Measurements from ENCODE around the gene DGCR2.

DNA sequence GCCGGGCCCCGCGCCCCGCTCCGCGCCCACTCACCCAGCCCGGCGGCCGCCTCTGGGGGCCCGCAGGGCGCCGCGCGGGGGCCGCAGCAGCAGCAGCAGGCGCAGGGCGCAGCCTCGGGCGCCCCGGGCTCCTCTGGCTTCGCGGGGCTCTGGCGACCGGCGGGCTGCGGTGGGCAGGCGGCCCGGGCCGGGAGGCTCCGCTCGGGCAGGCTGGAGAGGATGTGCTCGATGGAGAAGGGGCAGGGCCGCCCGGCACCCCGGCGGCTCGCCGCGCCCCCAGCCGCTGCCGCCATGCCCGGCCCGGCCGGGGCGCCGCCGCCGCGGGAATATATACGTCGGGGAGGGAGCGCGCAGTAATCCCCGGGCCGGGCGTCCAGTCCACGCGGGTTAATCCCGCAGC, 27.8 kb upstream of the DGCR2 start, which contains the start of gene GSC2:
- TF ChIP-seq, protein P1, sequence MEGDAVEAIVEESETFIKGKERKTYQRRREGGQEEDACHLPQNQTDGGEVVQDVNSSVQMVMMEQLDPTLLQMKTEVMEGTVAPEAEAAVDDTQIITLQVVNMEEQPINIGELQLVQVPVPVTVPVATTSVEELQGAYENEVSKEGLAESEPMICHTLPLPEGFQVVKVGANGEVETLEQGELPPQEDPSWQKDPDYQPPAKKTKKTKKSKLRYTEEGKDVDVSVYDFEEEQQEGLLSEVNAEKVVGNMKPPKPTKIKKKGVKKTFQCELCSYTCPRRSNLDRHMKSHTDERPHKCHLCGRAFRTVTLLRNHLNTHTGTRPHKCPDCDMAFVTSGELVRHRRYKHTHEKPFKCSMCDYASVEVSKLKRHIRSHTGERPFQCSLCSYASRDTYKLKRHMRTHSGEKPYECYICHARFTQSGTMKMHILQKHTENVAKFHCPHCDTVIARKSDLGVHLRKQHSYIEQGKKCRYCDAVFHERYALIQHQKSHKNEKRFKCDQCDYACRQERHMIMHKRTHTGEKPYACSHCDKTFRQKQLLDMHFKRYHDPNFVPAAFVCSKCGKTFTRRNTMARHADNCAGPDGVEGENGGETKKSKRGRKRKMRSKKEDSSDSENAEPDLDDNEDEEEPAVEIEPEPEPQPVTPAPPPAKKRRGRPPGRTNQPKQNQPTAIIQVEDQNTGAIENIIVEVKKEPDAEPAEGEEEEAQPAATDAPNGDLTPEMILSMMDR (conservative IDR thresholded peaks at IDR 0.05 in 1 of 2, IDR thresholded peaks at IDR 0.05 in 1 of 2; ENCODE audit: low read depth in 1 of 2, low read length in 2 of 2): no peak
- no peak for TF ChIP-seq EZH2 (IDR thresholded peaks at IDR 0.05; ENCODE audit: low read length, missing control alignments)
